ENCODE data around the gene PNRC2. TPM values are rescaled to one million over a fixed set of nuclear protein-coding genes. Genes with fewer than 3 reads are reported as not detected.
A peak's percentile ranks its signal among the peaks of the same experiment; 100 is the strongest.

The PNRC2 gene
- 132 and 146 TPM in 2 replicates for total RNA-seq (ENCODE audit: low replicate concordance)
- long read RNA-seq, transcript PNRC2-201 (3 exons, 2,416 nt) = major isoform, 549 of 639 reads
- long read RNA-seq, transcript PNRC2-202 (3 exons, 814 nt) = minor isoform, 19 of 639 reads
- long read RNA-seq, transcript PNRC2-204 (2 exons, 171 nt) = minor isoform, 13 of 639 reads
- long read RNA-seq, partial matches to known transcripts = 1 of 639 reads
- long read RNA-seq, other reads (novel, unspliced or antisense) = 55 of 639 reads

GRCh38 chr1:23959461-23960290, at the start of gene PNRC2:
PNRC2 (plus strand) TSS chr1:23959828; CDS start chr1:23961458, 1,630 bp downstream.
- Mint-ChIP-seq H3K36me3 (peaks cover 22% of the 10 kb centered on the region), H3K4me3 (peak within 1 kb of the TSS; percentile 100), H3K27ac (peak within 1 kb of the TSS; percentile 100), H3K27me3 (no peaks in the 10 kb centered on the region), H3K9me3 (no peaks in the 10 kb centered on the region), H3K4me1 (ENCODE audit: unreplicated experiment) (peaks cover 26% of the 10 kb centered on the region)
- TF ChIP-seq CTCF (conservative IDR thresholded peaks at IDR 0.05) = peak; percentile 34
- DNase-seq (ENCODE audit: extremely low spot score, unreplicated experiment) = peak; percentile 99

DNA sequence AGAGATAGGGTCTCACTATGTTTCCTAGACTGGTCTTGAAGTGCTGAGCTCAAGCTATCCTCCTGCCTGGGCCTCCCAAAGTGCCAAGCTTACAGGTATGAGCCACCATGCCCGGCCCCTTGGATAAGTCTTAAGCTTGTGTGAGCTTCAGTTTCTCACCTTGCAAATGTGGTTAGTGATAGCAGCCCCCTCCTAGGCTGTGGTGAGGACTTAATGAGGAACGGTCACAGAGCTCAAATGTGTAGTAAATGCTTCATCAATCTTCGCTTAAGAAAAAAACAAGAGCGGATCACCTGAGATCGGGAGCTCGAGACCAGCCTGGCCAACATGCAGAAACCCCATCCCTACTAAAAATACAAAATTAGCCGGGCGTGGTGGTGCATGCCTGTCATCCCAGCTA, 49.5 kb upstream of the PNRC2 start:
- TF ChIP-seq CTCF (conservative IDR thresholded peaks at IDR 0.05) = no peak
- H3K36me3 Mint-ChIP-seq = no peaks in the 10 kb centered on the region
- H3K4me1 Mint-ChIP-seq (ENCODE audit: unreplicated experiment) = no peaks in the 10 kb centered on the region
- peaks cover 25% of the 10 kb centered on the region for H3K27me3 Mint-ChIP-seq
- no peaks in the 10 kb centered on the region for H3K9me3 Mint-ChIP-seq
- H3K4me3 Mint-ChIP-seq = no peak overlapping the region
- H3K27ac Mint-ChIP-seq = no peak overlapping the region
- no peak for DNase-seq (ENCODE audit: extremely low spot score, unreplicated experiment)

DNA sequence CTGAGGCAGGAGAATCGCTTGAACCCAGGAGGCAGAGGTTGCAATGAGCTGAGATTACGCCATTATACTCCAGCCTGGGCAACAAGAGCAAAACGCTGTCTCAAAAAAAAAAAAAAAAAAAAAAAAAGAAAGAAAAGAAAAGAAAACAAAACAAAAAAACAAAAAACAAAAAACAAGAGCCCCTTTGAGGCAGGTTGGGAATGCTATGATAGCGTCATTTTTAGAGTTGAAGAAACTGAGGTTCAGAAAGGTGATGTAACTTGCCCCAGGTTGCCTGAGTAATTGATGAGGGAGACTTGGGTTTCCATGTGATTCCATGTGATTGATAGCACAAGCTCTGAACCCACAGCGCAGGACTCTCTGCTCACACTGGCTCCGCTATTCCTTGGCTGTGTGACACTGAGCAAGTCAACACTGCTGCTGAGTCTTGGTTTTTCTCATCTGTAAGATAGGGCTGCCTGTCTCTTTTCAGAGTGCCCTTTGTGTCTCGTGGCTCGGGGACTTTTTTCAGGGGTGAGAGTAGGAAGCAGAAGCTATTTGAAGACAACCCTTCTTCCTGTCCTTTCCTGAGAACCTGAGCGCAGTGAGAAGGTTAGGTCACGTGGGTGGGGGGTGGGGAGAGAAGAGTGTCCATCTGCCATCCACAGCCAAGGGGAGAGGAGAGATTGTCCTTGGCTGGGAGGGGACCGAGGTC, 48.9 kb upstream of the PNRC2 start:
- Mint-ChIP-seq H3K4me1 (ENCODE audit: unreplicated experiment) (no peaks in the 10 kb centered on the region), H3K27ac (no peak overlapping the region), H3K27me3 (peaks cover 20% of the 10 kb centered on the region), H3K36me3 (no peaks in the 10 kb centered on the region), H3K4me3 (no peak overlapping the region), H3K9me3 (no peaks in the 10 kb centered on the region)
- DNase-seq (ENCODE audit: extremely low spot score, unreplicated experiment) = no peak
- no peak for TF ChIP-seq CTCF (conservative IDR thresholded peaks at IDR 0.05)

DNA sequence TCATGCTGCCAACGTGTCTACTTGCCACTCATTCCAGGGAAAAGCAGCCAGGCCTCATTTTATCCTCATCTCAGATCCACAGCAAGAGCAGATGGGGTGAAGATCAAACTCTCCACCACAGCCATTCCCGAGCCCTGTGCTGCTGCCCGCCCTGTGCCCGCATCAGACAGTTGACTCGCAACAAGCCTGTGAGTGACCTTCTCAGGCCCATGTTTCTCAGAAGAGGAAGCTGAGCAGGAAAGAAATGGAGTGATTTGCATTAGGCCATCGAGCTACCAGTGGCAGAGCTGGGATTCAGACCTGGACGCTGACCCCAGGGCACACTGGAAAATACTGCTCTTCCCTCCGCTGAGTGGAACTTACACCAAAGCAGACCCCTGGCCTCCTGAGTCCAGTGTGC, 47.7 kb upstream of the PNRC2 start:
- no peak for TF ChIP-seq CTCF (conservative IDR thresholded peaks at IDR 0.05)
- Mint-ChIP-seq H3K27ac (no peak overlapping the region), H3K4me3 (no peak overlapping the region), H3K4me1 (ENCODE audit: unreplicated experiment) (peaks cover 3% of the 10 kb centered on the region), H3K36me3 (no peaks in the 10 kb centered on the region), H3K9me3 (no peaks in the 10 kb centered on the region), H3K27me3 (peaks cover 8% of the 10 kb centered on the region)
- no peak for DNase-seq (ENCODE audit: extremely low spot score, unreplicated experiment)

GRCh38 chr1:23913212-23913880, 46.3 kb upstream of the PNRC2 start, which contains the start of gene CNR2:
CNR2 (minus strand) TSS chr1:23913362; CDS start chr1:23875617, 37,745 bp downstream.
- Mint-ChIP-seq H3K9me3 (no peaks in the 10 kb centered on the region), H3K4me3 (no peak within 1 kb of the TSS), H3K4me1 (ENCODE audit: unreplicated experiment) (peaks cover 4% of the 10 kb centered on the region), H3K27ac (no peak within 1 kb of the TSS), H3K36me3 (no peaks in the 10 kb centered on the region), H3K27me3 (peaks cover 7% of the 10 kb centered on the region)
- no peak for DNase-seq (ENCODE audit: extremely low spot score, unreplicated experiment)
- TF ChIP-seq CTCF (conservative IDR thresholded peaks at IDR 0.05) = no peak

All from type B pancreatic cell (in vitro differentiated cells).